Ishikawa (cell line): ENCODE data around the gene HLCS.

Source experiments
- CEBPB ChIP-seq: IDR thresholded peaks from 2 replicates; pipeline ENCODE4 v1.6.1; 2012
- CREB1 ChIP-seq: IDR thresholded peaks from 2 replicates; pipeline ENCODE4 v1.6.1; 2012; ENCODE audit warnings: low read depth
- EGR1 ChIP-seq: IDR thresholded peaks from 2 replicates; pipeline ENCODE4 v1.6.1; 2012
- EP300 ChIP-seq: IDR thresholded peaks from 2 replicates; pipeline ENCODE4 v1.6.1; 2012; ENCODE audit warnings: borderline replicate concordance
- FOXM1 ChIP-seq: IDR thresholded peaks from 2 replicates; pipeline ENCODE4 v1.6.1; 2012; ENCODE audit warnings: low read depth, borderline replicate concordance
- NFIC ChIP-seq: IDR thresholded peaks from 2 replicates; pipeline ENCODE4 v1.6.1; 2012
- RAD21 ChIP-seq: IDR thresholded peaks from 2 replicates; pipeline ENCODE4 v1.6.1; 2012; ENCODE audit warnings: low read depth
- TAF1 ChIP-seq: IDR thresholded peaks from 2 replicates; pipeline ENCODE4 v1.6.1; 2012; ENCODE audit warnings: low read depth, mild to moderate bottlenecking
- TCF12 ChIP-seq: IDR thresholded peaks from 2 replicates; pipeline ENCODE4 v1.6.1; 2012; ENCODE audit warnings: low read depth
- TEAD4 ChIP-seq: IDR thresholded peaks from 2 replicates; pipeline ENCODE4 v1.6.1; 2012
- USF1 ChIP-seq: IDR thresholded peaks from 2 replicates; pipeline ENCODE4 v1.6.1; 2012
- YY1 ChIP-seq: IDR thresholded peaks from 2 replicates; pipeline ENCODE4 v1.6.1; 2012; ENCODE audit warnings: low read depth
- ZBTB7A ChIP-seq: IDR thresholded peaks from 2 replicates; pipeline ENCODE4 v1.6.1; 2012; ENCODE audit warnings: low read depth
- TF ChIP-seq, protein P1 (sequence below): IDR thresholded peaks from 2 replicates; pipeline ENCODE4 v1.6.1; 2012
- TF ChIP-seq, protein P2 (sequence below): IDR thresholded peaks from 2 replicates; pipeline ENCODE4 v1.6.1; 2012; ENCODE audit warnings: low read depth, mild to moderate bottlenecking

HLCS gene

DNA sequence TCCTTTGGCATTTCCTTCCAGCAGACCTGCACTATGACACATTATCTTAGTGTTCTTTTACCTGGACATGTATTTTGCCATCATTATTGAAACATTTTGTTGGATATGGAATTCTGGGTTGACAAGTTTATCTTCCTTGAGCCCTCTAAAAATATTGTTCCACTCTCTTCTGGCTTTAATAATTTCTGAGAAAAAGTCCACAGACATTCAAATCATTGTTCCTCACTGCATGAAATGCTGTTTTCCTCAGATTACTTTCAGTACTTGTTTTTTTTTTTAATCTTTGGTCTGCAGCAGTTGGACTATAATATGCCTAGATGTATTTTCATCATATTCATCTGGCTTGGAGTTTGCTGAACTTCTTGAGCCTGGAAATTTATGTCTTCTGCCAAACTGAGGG lies 88.7 kb downstream of the HLCS start:
- TF ChIP-seq FOXM1 (no peak), NFIC (no peak), TCF12 (no peak), EGR1 (no peak), CEBPB (no peak), YY1 (no peak), ZBTB7A (no peak), RAD21 (no peak)
- TF ChIP-seq, protein P1, sequence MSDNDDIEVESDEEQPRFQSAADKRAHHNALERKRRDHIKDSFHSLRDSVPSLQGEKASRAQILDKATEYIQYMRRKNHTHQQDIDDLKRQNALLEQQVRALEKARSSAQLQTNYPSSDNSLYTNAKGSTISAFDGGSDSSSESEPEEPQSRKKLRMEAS = no peak

DNA sequence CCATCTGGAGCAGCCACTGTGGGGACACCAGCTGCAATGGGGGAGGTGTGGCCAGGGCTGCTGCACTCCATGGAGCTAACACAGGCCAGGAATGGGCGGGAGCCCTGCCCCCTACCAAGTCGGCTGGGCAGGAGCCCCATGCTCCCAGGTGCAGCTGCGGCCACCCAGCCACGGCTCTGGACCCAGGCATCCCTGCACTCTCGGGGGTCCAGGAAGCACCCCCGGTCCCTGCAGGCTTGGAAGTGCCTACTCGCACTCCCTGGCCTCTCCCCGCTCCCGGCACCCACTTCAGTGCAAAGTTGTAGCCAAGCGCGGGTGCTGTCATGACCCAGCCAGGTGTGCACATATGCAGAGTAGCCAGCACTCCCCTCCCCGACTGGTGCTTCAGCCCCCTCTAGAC lies 91.8 kb downstream of the HLCS start:
- TF ChIP-seq FOXM1 (no peak), EP300 (no peak), RAD21 (no peak), TAF1 (no peak), YY1 (no peak), TEAD4 (no peak), EGR1 (no peak), CEBPB (no peak), ZBTB7A (no peak), NFIC (no peak), USF1 (no peak), TCF12 (no peak), CREB1 (no peak)
- TF ChIP-seq, protein P1 = no peak
- TF ChIP-seq, protein P2, sequence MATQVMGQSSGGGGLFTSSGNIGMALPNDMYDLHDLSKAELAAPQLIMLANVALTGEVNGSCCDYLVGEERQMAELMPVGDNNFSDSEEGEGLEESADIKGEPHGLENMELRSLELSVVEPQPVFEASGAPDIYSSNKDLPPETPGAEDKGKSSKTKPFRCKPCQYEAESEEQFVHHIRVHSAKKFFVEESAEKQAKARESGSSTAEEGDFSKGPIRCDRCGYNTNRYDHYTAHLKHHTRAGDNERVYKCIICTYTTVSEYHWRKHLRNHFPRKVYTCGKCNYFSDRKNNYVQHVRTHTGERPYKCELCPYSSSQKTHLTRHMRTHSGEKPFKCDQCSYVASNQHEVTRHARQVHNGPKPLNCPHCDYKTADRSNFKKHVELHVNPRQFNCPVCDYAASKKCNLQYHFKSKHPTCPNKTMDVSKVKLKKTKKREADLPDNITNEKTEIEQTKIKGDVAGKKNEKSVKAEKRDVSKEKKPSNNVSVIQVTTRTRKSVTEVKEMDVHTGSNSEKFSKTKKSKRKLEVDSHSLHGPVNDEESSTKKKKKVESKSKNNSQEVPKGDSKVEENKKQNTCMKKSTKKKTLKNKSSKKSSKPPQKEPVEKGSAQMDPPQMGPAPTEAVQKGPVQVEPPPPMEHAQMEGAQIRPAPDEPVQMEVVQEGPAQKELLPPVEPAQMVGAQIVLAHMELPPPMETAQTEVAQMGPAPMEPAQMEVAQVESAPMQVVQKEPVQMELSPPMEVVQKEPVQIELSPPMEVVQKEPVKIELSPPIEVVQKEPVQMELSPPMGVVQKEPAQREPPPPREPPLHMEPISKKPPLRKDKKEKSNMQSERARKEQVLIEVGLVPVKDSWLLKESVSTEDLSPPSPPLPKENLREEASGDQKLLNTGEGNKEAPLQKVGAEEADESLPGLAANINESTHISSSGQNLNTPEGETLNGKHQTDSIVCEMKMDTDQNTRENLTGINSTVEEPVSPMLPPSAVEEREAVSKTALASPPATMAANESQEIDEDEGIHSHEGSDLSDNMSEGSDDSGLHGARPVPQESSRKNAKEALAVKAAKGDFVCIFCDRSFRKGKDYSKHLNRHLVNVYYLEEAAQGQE = no peak

DNA sequence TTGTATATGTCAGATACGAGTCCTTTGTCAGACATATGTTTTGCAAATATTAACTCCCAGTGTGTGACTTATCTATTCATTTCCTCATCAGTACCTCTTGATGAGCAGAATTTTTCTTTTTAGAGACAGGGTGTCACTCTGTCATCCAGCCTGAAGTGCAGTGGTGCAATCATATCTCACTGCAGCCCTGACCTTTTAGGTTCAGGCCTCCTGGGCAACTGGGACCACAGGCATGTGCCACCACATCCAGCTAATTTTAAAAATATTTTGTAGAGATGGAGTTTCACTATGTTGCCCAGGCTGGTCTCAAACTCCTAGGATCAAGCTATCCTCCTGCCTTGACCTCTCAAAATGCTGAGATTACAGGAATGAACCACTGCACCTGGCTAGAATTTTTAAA lies 93.0 kb downstream of the HLCS start:
- TF ChIP-seq EGR1 (no peak), CREB1 (no peak), RAD21 (no peak), TAF1 (no peak), ZBTB7A (no peak), TCF12 (no peak), FOXM1 (no peak), NFIC (no peak)
- TF ChIP-seq, protein P1 = no peak

- TF ChIP-seq TCF12 (no peak), ZBTB7A (no peak), CEBPB (no peak), EP300 (no peak), RAD21 (no peak), FOXM1 (no peak), EGR1 (no peak), TEAD4 (no peak), YY1 (no peak), CREB1 (no peak), NFIC (no peak), TAF1 (no peak), USF1 (no peak)
- TF ChIP-seq, protein P2 = no peak
- TF ChIP-seq, protein P1 = no peak
Observed at GRCh38 chr21:36867291-36867905, 99.1 kb downstream of the HLCS start.

DNA sequence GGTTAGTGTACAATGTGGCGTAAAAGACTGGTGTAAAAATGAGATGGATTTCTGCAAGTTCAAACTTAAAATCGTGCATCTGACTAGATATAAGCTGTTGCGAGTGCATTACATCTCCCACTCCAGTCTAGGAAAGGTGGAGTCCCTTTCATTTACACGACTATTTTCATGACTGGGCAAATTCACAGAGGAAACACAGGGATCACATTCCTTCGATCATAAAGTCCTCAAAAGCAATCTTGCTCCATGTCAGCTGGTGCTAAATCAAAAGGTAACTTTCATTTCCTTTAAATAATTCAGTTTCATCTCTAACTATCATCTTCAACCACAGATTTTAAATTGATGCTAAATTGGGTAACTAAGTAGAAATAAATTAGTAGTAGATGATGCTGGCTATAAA lies 100.0 kb downstream of the HLCS start:
- TF ChIP-seq EGR1 = no peak
- no peak for TF ChIP-seq FOXM1
- TF ChIP-seq ZBTB7A = no peak
- no peak for TF ChIP-seq RAD21
- no peak for TF ChIP-seq EP300
- TF ChIP-seq USF1 = no peak
- TF ChIP-seq, protein P1 = no peak
- no peak for TF ChIP-seq NFIC
- TF ChIP-seq CEBPB = no peak
- TF ChIP-seq YY1 = no peak
